Myocyte (in vitro differentiated cells): Measurements from ENCODE around the gene ADAM17. TPM values are rescaled to one million over a fixed set of nuclear protein-coding genes. Genes with fewer than 3 reads are reported as not detected.
"Not testable (repeated sequence)": the region's sequence is repeated elsewhere in the genome, so short reads cannot be mapped to it uniquely, and the experiment has no call there.

Experiments
- DNase-seq: peaks from one replicate; pipeline ENCODE4 v3.0.0-alpha.2; 2012; ENCODE audit warnings: low read depth
- total RNA-seq: library from RNA; depleted of rRNA; stranded (reverse); fragments of >200 nt; gene quantifications from 2 replicates; pipeline ENCODE4 v1.2.3, GENCODE V29; 2014

ADAM17 gene
- total RNA-seq, 1 donor from 2014 or later, result 64.9 TPM

GRCh38 chr2:9524291-9524690 is 31.3 kb downstream of the ADAM17 start:
- no peak for DNase-seq

GRCh38 chr2:9519250-9519649 is 36.4 kb downstream of the ADAM17 start:
- peak; percentile 98 for DNase-seq

- no peak for DNase-seq
Observed at GRCh38 chr2:9518780-9519179, 36.9 kb downstream of the ADAM17 start.

GRCh38 chr2:9518163-9518562 is 37.5 kb downstream of the ADAM17 start:
- DNase-seq, result no peak

GRCh38 chr2:9517118-9517782 is 38.4 kb downstream of the ADAM17 start:
- DNase-seq, result no peak

- DNase-seq, result not testable (repeated sequence)
Observed at GRCh38 chr2:9513946-9514345, 41.7 kb downstream of the ADAM17 start.

GRCh38 chr2:9508931-9509330 is 46.7 kb downstream of the ADAM17 start:
- peak; percentile 62 for DNase-seq

GRCh38 chr2:9498210-9498609 is 57.4 kb downstream of the ADAM17 start:
- DNase-seq, result peak; percentile 28

GRCh38 chr2:9497017-9497416 is 58.6 kb downstream of the ADAM17 start:
- no peak for DNase-seq

- DNase-seq, result no peak
Observed at GRCh38 chr2:9494081-9494480, 61.5 kb downstream of the ADAM17 start.

- no peak for DNase-seq
Observed at GRCh38 chr2:9493478-9493877, 62.2 kb downstream of the ADAM17 start.

GRCh38 chr2:9492927-9493326 is 62.7 kb downstream of the ADAM17 start:
- no peak for DNase-seq

GRCh38 chr2:9490789-9491188 is 64.8 kb downstream of the ADAM17 start:
- DNase-seq, result no peak

- no peak for DNase-seq
Observed at GRCh38 chr2:9488583-9489547, 66.8 kb downstream of the ADAM17 start.

- no peak for DNase-seq
Observed at GRCh38 chr2:9484533-9484932, 71.1 kb downstream of the ADAM17 start.

- DNase-seq, result no peak
Observed at GRCh38 chr2:9483107-9483506, 72.5 kb downstream of the ADAM17 start.

GRCh38 chr2:9480157-9480556 is 75.5 kb downstream of the ADAM17 start:
- no peak for DNase-seq

- DNase-seq, result peak; percentile 64
Observed at GRCh38 chr2:9478526-9478925, 77.1 kb downstream of the ADAM17 start.

- DNase-seq, result no peak
Observed at GRCh38 chr2:9477914-9478313, 77.7 kb downstream of the ADAM17 start.

GRCh38 chr2:9474361-9475057 is 81.1 kb downstream of the ADAM17 start, which contains the start of gene IAH1:
Gene IAH1 (plus strand): TSS chr2:9474551. CDS start chr2:9474567, 16 bp downstream.
- DNase-seq, result peak; percentile 66

GRCh38 chr2:9473985-9474360 is 81.7 kb downstream of the ADAM17 start:
- no peak for DNase-seq
